Mesenchymal stem cell (in vitro differentiated cells and primary cell): ENCODE data around the gene DDAH2.

Source experiments
- DNase-seq: peaks from one replicate; pipeline ENCODE4 v3.0.0-alpha.2; 2013
- H2AFZ ChIP-seq: one replicate; pipeline ENCODE4 v1.6.1; 2013; ENCODE audit warnings: low read depth, mild to moderate bottlenecking, control low read depth, inconsistent platforms, low read length, moderate library complexity
- H2AK5ac ChIP-seq: 2 replicates; pipeline ENCODE4 v1.6.1; 2013; ENCODE audit warnings: low read length, moderate library complexity, mild to moderate bottlenecking, inconsistent platforms; ENCODE audit not compliant: severe bottlenecking
- H2BK120ac ChIP-seq: one replicate; pipeline ENCODE4 v1.6.1; 2013; ENCODE audit warnings: low read depth, mild to moderate bottlenecking, inconsistent platforms, low read length, moderate library complexity
- H2BK12ac ChIP-seq, 2 experiments: one replicate each; pipeline ENCODE4 v1.6.1; 2013; ENCODE audit warnings: inconsistent platforms in 2 of 2, low read length in 2 of 2, mild to moderate bottlenecking in 2 of 2, moderate library complexity in 2 of 2, control low read depth in 1 of 2
- H2BK15ac ChIP-seq: one replicate; pipeline ENCODE4 v1.6.1; 2013; ENCODE audit warnings: mild to moderate bottlenecking, low read depth, inconsistent platforms; ENCODE audit not compliant: poor library complexity, severe bottlenecking
- H2BK5ac ChIP-seq: 2 replicates; pipeline ENCODE4 v1.6.1; 2013; ENCODE audit warnings: low read depth, mild to moderate bottlenecking, low read length, control low read depth, inconsistent platforms; ENCODE audit not compliant: poor library complexity, severe bottlenecking
- H3K14ac ChIP-seq, 2 experiments: one replicate each; pipeline ENCODE4 v1.6.1; 2013; ENCODE audit warnings: inconsistent platforms in 2 of 2, low read length in 2 of 2, control low read depth in 1 of 2, mild to moderate bottlenecking in 1 of 2, moderate library complexity in 1 of 2
- H3K18ac ChIP-seq, 2 experiments: one replicate each; pipeline ENCODE4 v1.6.1; 2013; ENCODE audit warnings: inconsistent platforms in 2 of 2, low read length in 2 of 2, control low read depth in 1 of 2, low read depth in 1 of 2, mild to moderate bottlenecking in 1 of 2
- H3K23ac ChIP-seq, 2 experiments: one replicate each; pipeline ENCODE4 v1.6.1; 2013; ENCODE audit warnings: inconsistent platforms in 2 of 2, low read length in 2 of 2, mild to moderate bottlenecking in 2 of 2, moderate library complexity in 2 of 2, control low read depth in 1 of 2
- H3K27ac ChIP-seq: 2 replicates; pipeline ENCODE4 v1.5.1; 2013; ENCODE audit warnings: mild to moderate bottlenecking, moderate library complexity, low read length, control low read depth, inconsistent platforms; ENCODE audit not compliant: poor library complexity, severe bottlenecking
- H3K27me3 ChIP-seq, 2 experiments: 2 replicates each; pipeline versions ENCODE4 v1.6.1 to v1.7.0; 2013; ENCODE audit warnings: low read length in 2 of 2, mild to moderate bottlenecking in 2 of 2, moderate library complexity in 2 of 2, control low read depth in 1 of 2, inconsistent platforms in 1 of 2; ENCODE audit not compliant: control insufficient read depth in 1 of 2, insufficient read depth in 1 of 2
- H3K36me3 ChIP-seq, 2 experiments: 2 replicates each; pipeline versions ENCODE4 v1.6.1 to v1.7.0; 2013; ENCODE audit warnings: low read length in 2 of 2, control low read depth in 1 of 2, inconsistent platforms in 1 of 2, low read depth in 1 of 2, mild to moderate bottlenecking in 1 of 2; ENCODE audit not compliant: insufficient read depth in 2 of 2, control insufficient read depth in 1 of 2
- H3K4ac ChIP-seq, 2 experiments: one replicate each; pipeline ENCODE4 v1.6.1; 2013; ENCODE audit warnings: inconsistent platforms in 2 of 2, low read length in 2 of 2, mild to moderate bottlenecking in 2 of 2, moderate library complexity in 2 of 2, control low read depth in 1 of 2, low read depth in 1 of 2
- H3K4me1 ChIP-seq: 2 replicates; pipeline ENCODE4 v1.6.1; 2013; ENCODE audit warnings: low read depth, low read length, control low read depth; ENCODE audit not compliant: control insufficient read depth, insufficient read depth
- H3K4me2 ChIP-seq: 2 replicates; pipeline ENCODE4 v1.6.1; 2013; ENCODE audit warnings: low read length, mild to moderate bottlenecking, inconsistent platforms; ENCODE audit not compliant: poor library complexity, severe bottlenecking
- H3K4me3 ChIP-seq, 2 experiments: 2 replicates each; pipeline versions ENCODE4 v1.5.1 to v1.7.0; 2013; ENCODE audit warnings: low read length in 2 of 2, mild to moderate bottlenecking in 2 of 2, control low read depth in 1 of 2, low read depth in 1 of 2; ENCODE audit not compliant: insufficient read depth in 1 of 2
- H3K79me1 ChIP-seq: replicated peaks from 2 replicates; pipeline ENCODE4 v1.6.1; 2013; ENCODE audit warnings: mild to moderate bottlenecking, control low read depth, low read length, inconsistent platforms; ENCODE audit not compliant: poor library complexity, severe bottlenecking
- H3K9ac ChIP-seq: 2 replicates; pipeline ENCODE4 v1.7.0; 2013; ENCODE audit warnings: mild to moderate bottlenecking, low read length, moderate library complexity
- H3K9me3 ChIP-seq: 2 replicates; pipeline ENCODE4 v1.7.0; 2013; ENCODE audit warnings: mild to moderate bottlenecking, low read length; ENCODE audit not compliant: control insufficient read depth
- H4K8ac ChIP-seq: one replicate; pipeline ENCODE4 v1.6.1; 2013; ENCODE audit warnings: inconsistent platforms, mild to moderate bottlenecking, low read length, moderate library complexity
- H4K91ac ChIP-seq: one replicate; pipeline ENCODE4 v1.6.1; 2013; ENCODE audit warnings: mild to moderate bottlenecking, low read length, inconsistent platforms
- WGBS: methylation state at CpG from one replicate; pipeline ENCODE4 v1.1.7; 2013; ENCODE audit warnings: mixed read lengths; 5-methylcytosine and 5-hydroxymethylcytosine counted together

DDAH2 gene

DNA sequence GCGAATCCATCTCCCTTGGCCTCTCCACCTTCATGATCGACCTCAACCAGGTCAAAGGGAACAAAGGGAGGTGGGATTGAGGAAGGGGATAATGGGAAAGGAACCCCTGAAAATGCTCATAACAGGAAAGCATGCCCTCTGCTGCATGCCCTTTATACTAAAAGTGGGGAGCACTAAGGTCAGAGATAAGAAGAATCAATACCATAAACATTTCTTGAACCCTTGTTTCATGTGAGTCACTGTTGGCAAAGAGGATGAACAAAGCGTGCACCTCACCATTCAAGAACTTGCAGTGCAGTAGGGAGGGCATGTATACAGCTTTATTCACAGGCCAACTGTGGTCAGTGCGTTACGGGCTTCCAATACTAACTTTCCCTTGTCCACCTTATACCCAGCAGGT, 31.7 kb upstream of the DDAH2 start:
- Histone ChIP-seq H3K9ac (no peak overlapping the region), H2BK120ac (no peak overlapping the region), H3K79me1 (no peaks in the 10 kb centered on the region), H3K4me3 (no peak overlapping the region), H4K8ac (no peak overlapping the region), H2BK5ac (no peak overlapping the region), H3K4me1 (peaks cover 5% of the 10 kb centered on the region), H3K9me3 (no peaks in the 10 kb centered on the region), H3K4ac (no peak overlapping the region), H2BK15ac (no peak overlapping the region), H3K27ac (no peak overlapping the region), H3K23ac (no peak overlapping the region), H3K4me2 (no peak overlapping the region), H3K36me3 (peaks cover 15 to 27% of the 10 kb centered on the region in 2 experiments), H2AK5ac (no peak overlapping the region), H4K91ac (no peak overlapping the region), H3K14ac (no peak overlapping the region), H3K18ac (no peak overlapping the region), H2AFZ (no peak overlapping the region), H2BK12ac (no peak overlapping the region), H3K27me3 (no peaks in the 10 kb centered on the region)
- 99% methylated on average over 3 of the region's 5 CpGs for WGBS
- DNase-seq, result no peak

GRCh38 chr6:31758281-31758680, 29.2 kb upstream of the DDAH2 start:
- H3K4me3 ChIP-seq, result no peak overlapping the region
- H2BK12ac ChIP-seq, result no peak overlapping the region
- 100% methylated on average over 2 of the region's 2 CpGs for WGBS
- no peak overlapping the region for H4K91ac ChIP-seq
- H3K18ac ChIP-seq, result no peak overlapping the region
- H2BK5ac ChIP-seq, result no peak overlapping the region
- no peak overlapping the region for H3K9ac ChIP-seq
- H3K27me3 ChIP-seq, result no peaks in the 10 kb centered on the region
- H2AFZ ChIP-seq, result no peak overlapping the region
- no peak overlapping the region for H3K23ac ChIP-seq
- peaks cover 3% of the 10 kb centered on the region for H3K4me1 ChIP-seq
- H2BK120ac ChIP-seq, result no peak overlapping the region
- no peak overlapping the region for H2BK15ac ChIP-seq
- peaks cover 12 to 27% of the 10 kb centered on the region in 2 experiments for H3K36me3 ChIP-seq
- H4K8ac ChIP-seq, result no peak overlapping the region
- DNase-seq, result no peak
- H3K4me2 ChIP-seq, result no peak overlapping the region
- no peak overlapping the region for H3K14ac ChIP-seq
- no peak overlapping the region for H3K4ac ChIP-seq
- no peaks in the 10 kb centered on the region for H3K79me1 ChIP-seq
- no peak overlapping the region for H2AK5ac ChIP-seq
- no peak overlapping the region for H3K27ac ChIP-seq
- no peaks in the 10 kb centered on the region for H3K9me3 ChIP-seq

DNA sequence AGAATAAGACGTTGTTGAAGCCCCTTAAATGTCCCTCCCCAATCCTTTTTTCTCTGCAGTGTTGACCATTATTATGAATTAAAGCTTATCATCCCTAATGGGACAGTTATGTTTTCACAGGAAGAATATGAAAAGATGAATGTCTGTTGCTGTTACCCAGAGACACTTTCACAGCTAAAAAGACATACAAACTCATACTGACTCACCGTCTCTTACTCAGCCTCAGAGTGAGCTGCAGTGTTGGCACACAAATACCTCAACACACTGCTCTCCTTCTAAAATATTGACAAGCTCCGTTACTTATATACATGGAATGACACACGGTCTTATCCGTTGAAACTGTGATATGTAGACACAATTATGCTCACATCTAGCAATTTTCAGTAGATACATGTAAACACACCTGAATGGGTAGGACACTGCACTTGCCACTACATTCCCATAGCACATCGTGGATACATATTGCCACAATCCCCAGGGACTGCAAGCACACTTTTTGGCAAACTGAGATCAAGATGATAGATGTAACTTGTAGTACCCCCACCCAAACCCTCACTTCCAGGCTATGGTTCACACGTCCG, 23.7 kb upstream of the DDAH2 start:
- no peak overlapping the region for H2BK15ac ChIP-seq
- no peak overlapping the region for H2AK5ac ChIP-seq
- no peak overlapping the region for H2BK12ac ChIP-seq
- H2BK120ac ChIP-seq, result no peak overlapping the region
- no peaks in the 10 kb centered on the region for H3K79me1 ChIP-seq
- H2AFZ ChIP-seq, result no peak overlapping the region
- no peak overlapping the region for H4K91ac ChIP-seq
- 52% methylated on average over 7 of the region's 8 CpGs for WGBS
- no peak overlapping the region for H3K23ac ChIP-seq
- H2BK5ac ChIP-seq, result no peak overlapping the region
- peak overlapping the region; percentile 48 for H3K9ac ChIP-seq
- no peaks in the 10 kb centered on the region for H3K27me3 ChIP-seq
- H4K8ac ChIP-seq, result no peak overlapping the region
- H3K4me2 ChIP-seq, result no peak overlapping the region
- no peaks in the 10 kb centered on the region for H3K9me3 ChIP-seq
- DNase-seq, result peak; percentile 81
- peaks cover 0 to 7% of the 10 kb centered on the region in 2 experiments for H3K36me3 ChIP-seq
- H3K27ac ChIP-seq, result no peak overlapping the region
- H3K18ac ChIP-seq, result no peak overlapping the region
- H3K4me1 ChIP-seq, result peaks cover 4% of the 10 kb centered on the region
- peak overlapping the region in 1 of 2 experiments; percentile 40 for H3K4ac ChIP-seq
- no peak overlapping the region for H3K14ac ChIP-seq
- no peak overlapping the region for H3K4me3 ChIP-seq

DNA sequence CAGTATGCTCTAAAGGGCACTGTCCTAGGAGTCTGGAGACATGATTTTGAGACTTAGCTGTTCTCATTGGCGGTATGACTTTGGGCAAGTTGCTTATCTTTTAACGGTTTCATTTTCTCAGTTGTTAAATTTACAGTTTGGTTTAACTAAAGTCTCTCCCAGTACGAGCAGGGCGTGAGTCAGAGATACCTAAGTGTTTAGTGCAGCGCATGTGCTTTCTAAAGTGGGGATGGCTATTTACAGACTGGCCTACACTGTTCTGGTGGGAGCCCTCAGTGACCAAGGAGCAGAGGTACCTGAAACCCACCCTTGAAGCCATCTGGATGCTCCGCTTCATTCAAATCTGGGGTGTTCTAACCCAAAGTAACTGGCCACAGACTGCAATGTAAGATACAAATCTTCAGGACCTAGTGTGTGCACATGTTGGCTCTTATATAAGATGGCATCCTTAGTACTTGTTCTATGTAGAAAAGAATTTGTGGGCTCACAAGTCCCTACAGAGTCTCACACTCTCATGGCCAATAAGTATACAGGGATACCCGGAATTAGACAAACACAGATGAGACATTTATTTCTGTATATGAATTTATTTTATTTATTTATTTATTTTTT, 21.4 kb upstream of the DDAH2 start:
- Histone ChIP-seq H3K23ac (no peak overlapping the region), H3K4me2 (no peak overlapping the region), H2BK12ac (no peak overlapping the region), H2BK5ac (no peak overlapping the region), H4K91ac (no peak overlapping the region), H3K14ac (no peak overlapping the region), H3K4ac (no peak overlapping the region), H3K4me1 (peaks cover 7% of the 10 kb centered on the region), H3K36me3 (peaks cover 0 to 15% of the 10 kb centered on the region in 2 experiments), H3K9me3 (no peaks in the 10 kb centered on the region), H3K4me3 (no peak overlapping the region), H2BK120ac (no peak overlapping the region), H3K27ac (peak overlapping the region; percentile 71), H3K9ac (no peak overlapping the region), H2BK15ac (no peak overlapping the region), H2AK5ac (no peak overlapping the region), H3K79me1 (no peaks in the 10 kb centered on the region), H4K8ac (no peak overlapping the region), H2AFZ (no peak overlapping the region), H3K18ac (no peak overlapping the region), H3K27me3 (no peaks in the 10 kb centered on the region)
- DNase-seq, result peak; percentile 87
- WGBS, result 36% methylated on average over 6 of the region's 7 CpGs
